ENCODE data around the gene ATG16L1. TPM values are rescaled to one million over a fixed set of nuclear protein-coding genes. Genes with fewer than 3 reads are reported as not detected.

The ATG16L1 gene
- total RNA-seq, 1 donor from 2014 or later: 29.3 TPM

DNA sequence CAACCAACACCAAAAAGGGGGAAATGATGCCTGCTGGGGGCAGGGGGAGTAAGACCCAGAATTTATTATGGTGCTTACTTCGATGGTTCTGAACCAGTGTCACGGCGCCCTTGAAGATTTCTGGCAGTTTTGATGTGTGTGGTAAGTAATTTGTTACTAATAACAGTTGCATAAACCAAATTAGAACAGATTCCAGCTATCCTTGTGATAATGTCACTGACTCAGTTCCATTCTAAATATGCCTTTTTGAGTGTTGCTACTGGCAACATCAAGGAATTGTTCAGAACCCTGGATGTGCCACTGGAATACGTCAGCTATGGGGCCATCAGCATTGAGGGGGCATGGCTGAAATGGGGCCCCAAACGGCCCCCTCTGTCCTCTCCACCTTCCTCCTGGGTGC, 67.8 kb downstream of the ATG16L1 start:
- H3K4me3 Mint-ChIP-seq (ENCODE audit: unreplicated experiment): no peak overlapping the region
- H3K9me3 Mint-ChIP-seq (ENCODE audit: unreplicated experiment): peaks cover 1% of the 10 kb centered on the region
- no peaks in the 10 kb centered on the region for H3K27me3 Mint-ChIP-seq (ENCODE audit: unreplicated experiment)
- no peak overlapping the region for H3K27ac Mint-ChIP-seq (ENCODE audit: unreplicated experiment)
- H3K4me1 Mint-ChIP-seq (ENCODE audit: low read depth, unreplicated experiment): peaks cover 4% of the 10 kb centered on the region
- TF ChIP-seq, protein P1, sequence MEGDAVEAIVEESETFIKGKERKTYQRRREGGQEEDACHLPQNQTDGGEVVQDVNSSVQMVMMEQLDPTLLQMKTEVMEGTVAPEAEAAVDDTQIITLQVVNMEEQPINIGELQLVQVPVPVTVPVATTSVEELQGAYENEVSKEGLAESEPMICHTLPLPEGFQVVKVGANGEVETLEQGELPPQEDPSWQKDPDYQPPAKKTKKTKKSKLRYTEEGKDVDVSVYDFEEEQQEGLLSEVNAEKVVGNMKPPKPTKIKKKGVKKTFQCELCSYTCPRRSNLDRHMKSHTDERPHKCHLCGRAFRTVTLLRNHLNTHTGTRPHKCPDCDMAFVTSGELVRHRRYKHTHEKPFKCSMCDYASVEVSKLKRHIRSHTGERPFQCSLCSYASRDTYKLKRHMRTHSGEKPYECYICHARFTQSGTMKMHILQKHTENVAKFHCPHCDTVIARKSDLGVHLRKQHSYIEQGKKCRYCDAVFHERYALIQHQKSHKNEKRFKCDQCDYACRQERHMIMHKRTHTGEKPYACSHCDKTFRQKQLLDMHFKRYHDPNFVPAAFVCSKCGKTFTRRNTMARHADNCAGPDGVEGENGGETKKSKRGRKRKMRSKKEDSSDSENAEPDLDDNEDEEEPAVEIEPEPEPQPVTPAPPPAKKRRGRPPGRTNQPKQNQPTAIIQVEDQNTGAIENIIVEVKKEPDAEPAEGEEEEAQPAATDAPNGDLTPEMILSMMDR (IDR thresholded peaks at IDR 0.05; ENCODE audit: partially characterized antibody, unreplicated experiment): no peak
- no peak for DNase-seq
- H3K36me3 Mint-ChIP-seq (ENCODE audit: unreplicated experiment): no peaks in the 10 kb centered on the region

DNA sequence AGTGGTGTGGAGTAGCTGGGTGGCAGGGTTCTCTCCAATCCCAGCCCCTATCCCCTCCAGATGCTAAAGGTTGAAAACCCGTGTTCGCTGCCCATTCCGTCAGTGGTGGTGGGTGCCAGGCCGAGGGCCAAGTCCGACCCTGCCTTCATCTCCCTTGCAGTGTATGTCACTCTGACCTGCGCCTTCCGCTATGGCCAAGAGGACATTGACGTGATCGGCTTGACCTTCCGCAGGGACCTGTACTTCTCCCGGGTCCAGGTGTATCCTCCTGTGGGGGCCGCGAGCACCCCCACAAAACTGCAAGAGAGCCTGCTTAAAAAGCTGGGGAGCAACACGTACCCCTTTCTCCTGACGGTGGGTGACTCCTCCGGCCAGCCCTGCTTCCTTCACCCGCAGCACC, 69.0 kb downstream of the ATG16L1 start:
- peaks cover 1% of the 10 kb centered on the region for H3K9me3 Mint-ChIP-seq (ENCODE audit: unreplicated experiment)
- no peaks in the 10 kb centered on the region for H3K27me3 Mint-ChIP-seq (ENCODE audit: unreplicated experiment)
- no peaks in the 10 kb centered on the region for H3K36me3 Mint-ChIP-seq (ENCODE audit: unreplicated experiment)
- H3K4me1 Mint-ChIP-seq (ENCODE audit: low read depth, unreplicated experiment): peaks cover 4% of the 10 kb centered on the region
- no peak for DNase-seq
- H3K27ac Mint-ChIP-seq (ENCODE audit: unreplicated experiment): no peak overlapping the region
- no peak overlapping the region for H3K4me3 Mint-ChIP-seq (ENCODE audit: unreplicated experiment)
- TF ChIP-seq, protein P1 (IDR thresholded peaks at IDR 0.05; ENCODE audit: partially characterized antibody, unreplicated experiment): no peak

DNA sequence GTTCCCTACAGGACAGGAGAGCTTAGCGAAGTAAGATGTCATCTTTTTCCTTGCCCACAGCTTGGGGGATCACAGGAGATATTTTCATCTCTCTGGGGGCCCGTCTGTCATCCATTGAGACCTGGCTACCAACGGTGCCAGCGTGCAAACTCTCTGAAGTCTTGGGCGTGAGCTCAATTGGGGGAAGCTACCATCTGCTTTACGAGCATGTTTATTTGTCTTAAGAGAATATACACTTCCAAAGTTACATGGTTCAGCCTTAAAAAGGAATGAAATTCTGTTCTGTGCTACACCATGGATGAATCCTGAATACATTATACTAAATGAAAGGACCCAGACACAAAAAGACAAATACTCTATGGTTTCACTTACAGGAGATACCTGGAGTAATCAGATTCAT, 69.7 kb downstream of the ATG16L1 start:
- peaks cover 4% of the 10 kb centered on the region for H3K4me1 Mint-ChIP-seq (ENCODE audit: low read depth, unreplicated experiment)
- H3K27me3 Mint-ChIP-seq (ENCODE audit: unreplicated experiment): no peaks in the 10 kb centered on the region
- H3K9me3 Mint-ChIP-seq (ENCODE audit: unreplicated experiment): peaks cover 1% of the 10 kb centered on the region
- no peak overlapping the region for H3K4me3 Mint-ChIP-seq (ENCODE audit: unreplicated experiment)
- no peak for DNase-seq
- no peaks in the 10 kb centered on the region for H3K36me3 Mint-ChIP-seq (ENCODE audit: unreplicated experiment)
- TF ChIP-seq, protein P1 (IDR thresholded peaks at IDR 0.05; ENCODE audit: partially characterized antibody, unreplicated experiment): no peak
- H3K27ac Mint-ChIP-seq (ENCODE audit: unreplicated experiment): no peak overlapping the region

DNA sequence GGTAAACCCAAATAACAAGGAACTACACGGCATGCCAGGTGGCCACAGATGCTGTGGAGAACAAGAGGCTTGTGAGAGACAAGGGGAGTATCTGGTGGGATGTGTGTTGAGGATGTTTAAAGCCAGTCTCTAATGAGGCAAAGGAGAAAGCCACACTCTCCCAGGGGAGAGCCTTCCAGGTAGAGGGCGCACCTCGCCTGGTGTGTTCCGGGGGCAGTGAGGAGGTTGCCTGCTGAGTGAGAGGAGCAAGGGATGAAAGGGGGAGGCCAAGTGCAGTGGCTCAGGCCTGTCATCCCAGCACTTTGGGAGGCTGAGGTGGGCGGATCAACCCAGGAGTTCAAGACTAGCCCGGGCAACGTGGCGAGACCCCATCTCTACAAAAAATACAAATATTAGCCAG, 72.4 kb downstream of the ATG16L1 start:
- Mint-ChIP-seq H3K27me3 (ENCODE audit: unreplicated experiment) (no peaks in the 10 kb centered on the region), H3K36me3 (ENCODE audit: unreplicated experiment) (no peaks in the 10 kb centered on the region), H3K4me3 (ENCODE audit: unreplicated experiment) (no peak overlapping the region), H3K4me1 (ENCODE audit: low read depth, unreplicated experiment) (peaks cover 4% of the 10 kb centered on the region), H3K9me3 (ENCODE audit: unreplicated experiment) (peaks cover 1% of the 10 kb centered on the region), H3K27ac (ENCODE audit: unreplicated experiment) (no peak overlapping the region)
- DNase-seq: no peak
- TF ChIP-seq, protein P1 (IDR thresholded peaks at IDR 0.05; ENCODE audit: partially characterized antibody, unreplicated experiment): no peak

DNA sequence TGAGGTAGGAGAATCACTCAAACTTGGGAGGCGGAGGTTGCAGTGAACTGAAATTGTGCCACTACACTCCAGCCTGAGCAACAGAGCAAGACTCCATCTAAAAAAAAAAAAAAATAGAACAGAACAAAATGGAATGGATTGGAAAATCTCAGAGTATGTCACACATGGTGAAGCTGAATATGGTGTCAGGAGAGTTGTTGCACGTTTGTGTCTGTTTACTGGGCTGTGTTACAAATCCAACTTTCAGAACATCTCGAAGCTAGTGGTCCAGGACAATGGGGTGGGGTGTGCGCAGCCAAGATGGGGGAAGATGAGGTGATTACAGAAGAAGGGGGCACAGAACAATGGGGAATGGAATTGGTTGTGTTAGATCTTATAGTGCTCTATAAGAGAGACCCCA, 73.8 kb downstream of the ATG16L1 start:
- Mint-ChIP-seq H3K27ac (ENCODE audit: unreplicated experiment) (no peak overlapping the region), H3K9me3 (ENCODE audit: unreplicated experiment) (peaks cover 1% of the 10 kb centered on the region), H3K27me3 (ENCODE audit: unreplicated experiment) (no peaks in the 10 kb centered on the region), H3K4me3 (ENCODE audit: unreplicated experiment) (no peak overlapping the region), H3K36me3 (ENCODE audit: unreplicated experiment) (no peaks in the 10 kb centered on the region), H3K4me1 (ENCODE audit: low read depth, unreplicated experiment) (peaks cover 8% of the 10 kb centered on the region)
- DNase-seq: no peak
- TF ChIP-seq, protein P1 (IDR thresholded peaks at IDR 0.05; ENCODE audit: partially characterized antibody, unreplicated experiment): no peak

All from glutamatergic neuron (in vitro differentiated cells).